Liver (tissue), 9 donors: ENCODE results near the gene FAM83C. TPM values are rescaled to one million over a fixed set of nuclear protein-coding genes. Genes with fewer than 3 reads are reported as not detected.

Experiments
- DNase-seq: peaks from one replicate; pipeline ENCODE4 v3.0.0-alpha.2; 2017; ENCODE audit warnings: low spot score
- H3K27ac ChIP-seq, 2 donors: one replicate each; pipeline ENCODE4 v1.7.0; 2013; ENCODE audit warnings: inconsistent platforms in 2 of 2, low read length in 2 of 2, control low read depth in 1 of 2, low read depth in 1 of 2, mild to moderate bottlenecking in 1 of 2
- H3K27me3 ChIP-seq, 4 donors: one replicate each; pipeline versions ENCODE4 v1.6.1 to v1.7.0; 2013; ENCODE audit warnings: low read length in 3 of 4, inconsistent platforms in 1 of 4, mild to moderate bottlenecking in 1 of 4, moderate library complexity in 1 of 4; ENCODE audit not compliant: control insufficient read depth in 4 of 4, insufficient read depth in 4 of 4
- H3K36me3 ChIP-seq, 4 donors: one replicate each; pipeline versions ENCODE4 v1.6.1 to v1.7.0; 2013; ENCODE audit warnings: low read length in 3 of 4, mild to moderate bottlenecking in 3 of 4, low read depth in 1 of 4, moderate library complexity in 1 of 4; ENCODE audit not compliant: control insufficient read depth in 4 of 4, insufficient read depth in 3 of 4
- H3K4me1 ChIP-seq, 4 donors: one replicate each; pipeline versions ENCODE4 v1.6.1 to v1.7.0; 2013; ENCODE audit warnings: low read length in 3 of 4, mild to moderate bottlenecking in 3 of 4, moderate library complexity in 1 of 4; ENCODE audit not compliant: control insufficient read depth in 4 of 4, insufficient read depth in 4 of 4
- H3K4me3 ChIP-seq, 3 donors: one replicate each; pipeline versions ENCODE4 v1.6.1 to v1.7.0; 2013; ENCODE audit warnings: low read length in 3 of 3, control low read depth in 1 of 3, low read depth in 1 of 3, mild to moderate bottlenecking in 1 of 3
- H3K9ac ChIP-seq, 2 donors: one replicate each; pipeline ENCODE4 v1.7.0; 2013; ENCODE audit warnings: low read length in 2 of 2, mild to moderate bottlenecking in 2 of 2, moderate library complexity in 2 of 2, control low read depth in 1 of 2, low read depth in 1 of 2
- H3K9me3 ChIP-seq, 4 donors: one replicate each; pipeline versions ENCODE4 v1.6.1 to v1.7.0; 2013; ENCODE audit warnings: low read length in 3 of 4; ENCODE audit not compliant: control insufficient read depth in 4 of 4
- ATF3 ChIP-seq: IDR thresholded peaks from 2 replicates; pipeline ENCODE4 v1.6.1; 2016; ENCODE audit warnings: antibody characterized with exemption
- EGR1 ChIP-seq, 2 donors: IDR thresholded peaks; 2 replicates each; pipeline ENCODE4 v1.6.1; 2016 to 2018; ENCODE audit warnings: antibody characterized with exemption in 2 of 2, low read depth in 2 of 2
- FOXA1 ChIP-seq: IDR thresholded peaks from 2 replicates; pipeline ENCODE4 v1.6.1; 2016; ENCODE audit warnings: antibody characterized with exemption
- FOXA2 ChIP-seq: IDR thresholded peaks from 2 replicates; pipeline ENCODE4 v1.6.1; 2016; ENCODE audit warnings: antibody characterized with exemption
- GABPA ChIP-seq, 2 donors: IDR thresholded peaks in 1 of 2; conservative IDR thresholded peaks in 1 of 2; 2 replicates each; pipeline ENCODE4 v1.6.1; 2016; ENCODE audit warnings: antibody characterized with exemption in 2 of 2, mild to moderate bottlenecking in 1 of 2, moderate library complexity in 1 of 2
- HNF4A ChIP-seq, 2 donors: conservative IDR thresholded peaks; 2 replicates each; pipeline ENCODE4 v1.6.1; 2016; ENCODE audit warnings: antibody characterized with exemption in 2 of 2, mild to moderate bottlenecking in 2 of 2
- HNF4G ChIP-seq: IDR thresholded peaks from 2 replicates; pipeline ENCODE4 v1.6.1; 2016; ENCODE audit warnings: antibody characterized with exemption
- JUND ChIP-seq, 2 donors: IDR thresholded peaks; 2 replicates each; pipeline ENCODE4 v1.6.1; 2016; ENCODE audit warnings: antibody characterized with exemption in 2 of 2
- MAX ChIP-seq: IDR thresholded peaks from 2 replicates; pipeline ENCODE4 v1.6.1; 2016; ENCODE audit warnings: antibody characterized with exemption
- NR2F2 ChIP-seq: IDR thresholded peaks from 2 replicates; pipeline ENCODE4 v1.6.1; 2016; ENCODE audit warnings: antibody characterized with exemption
- RAD21 ChIP-seq, 2 donors: IDR thresholded peaks; 2 replicates each; pipeline ENCODE4 v1.6.1; 2016; ENCODE audit warnings: antibody characterized with exemption in 2 of 2, mild to moderate bottlenecking in 2 of 2
- REST ChIP-seq: IDR thresholded peaks from 2 replicates; pipeline ENCODE4 v1.6.1; 2016; ENCODE audit warnings: antibody characterized with exemption, mild to moderate bottlenecking
- RXRA ChIP-seq, 2 donors: IDR thresholded peaks; 2 replicates each; pipeline ENCODE4 v1.6.1; 2017 to 2018; ENCODE audit warnings: antibody characterized with exemption in 2 of 2, mild to moderate bottlenecking in 1 of 2
- SP1 ChIP-seq: IDR thresholded peaks from 2 replicates; pipeline ENCODE4 v1.6.1; 2018; ENCODE audit warnings: antibody characterized with exemption, mild to moderate bottlenecking
- TAF1 ChIP-seq: conservative IDR thresholded peaks from 2 replicates; pipeline ENCODE4 v1.6.1; 2016; ENCODE audit warnings: antibody characterized with exemption, mild to moderate bottlenecking
- YY1 ChIP-seq: IDR thresholded peaks from 2 replicates; pipeline ENCODE4 v1.6.1; 2016; ENCODE audit warnings: antibody characterized with exemption, mild to moderate bottlenecking
- ZBTB33 ChIP-seq: IDR thresholded peaks from 2 replicates; pipeline ENCODE4 v1.6.1; 2016; ENCODE audit warnings: antibody characterized with exemption
- WGBS: extraction: QIAGEN DNeasy Blood & Tissue Kit; methylation state at CpG from one replicate; pipeline ENCODE4 v1.1.7; 2013; 5-methylcytosine and 5-hydroxymethylcytosine counted together
- polyA plus RNA-seq, 2 donors: library from polyadenylated mRNA; stranded (reverse) in 1 of 2; unstranded in 1 of 2; fragments of 200-250 nt in 1 of 2; fragments of >200 nt in 1 of 2; fragmentation: Nextera tagmentation in 1 of 2; extraction: Ambion mirVana in 1 of 2; gene quantifications; one replicate each; pipeline versions ENCODE4 v1.2.1 to v1.2.3, GENCODE V29; 2013 to 2015
- total RNA-seq, 2 donors: library from RNA; depleted of rRNA; stranded (reverse); fragments of >200 nt; gene quantifications; one replicate each; pipeline ENCODE4 v1.2.3, GENCODE V29; 2014
- donor health status: healthy.
- donor health status: healthy.
- donor health status: healthy.
- donor health status: healthy.
- donor health status: healthy.

FAM83C gene
- total and polyA plus RNA-seq, 4 donors, result 0.05 TPM; not detected in 3

- Histone ChIP-seq H3K36me3 (peaks cover 0 to 4% (median under 1%) of the 10 kb centered on the region in 4 donors), H3K9me3 (peaks cover 0 to 2% (median 0%) of the 10 kb centered on the region in 4 donors), H3K27me3 (no peaks in the 10 kb centered on the region), H3K4me1 (peaks cover 4 to 32% (median 15%) of the 10 kb centered on the region in 4 donors), H3K4me3 (no peak overlapping the region), H3K9ac (no peak overlapping the region), H3K27ac (no peak overlapping the region)
- no peak for TF ChIP-seq REST
- no peak for TF ChIP-seq RAD21 (IDR thresholded peaks at IDR 0.05)
- no peak for TF ChIP-seq FOXA2
- TF ChIP-seq NR2F2, result no peak
- TF ChIP-seq ZBTB33, result no peak
- no peak for TF ChIP-seq RXRA (IDR thresholded peaks at IDR 0.05)
- no peak for TF ChIP-seq ATF3
- no peak for TF ChIP-seq EGR1 (IDR thresholded peaks at IDR 0.05; ENCODE audit: low read depth in 2 of 2)
- TF ChIP-seq MAX, result no peak
- no peak for TF ChIP-seq SP1
- no peak for TF ChIP-seq GABPA (IDR thresholded peaks at IDR 0.05 in 1 of 2, conservative IDR thresholded peaks at IDR 0.05 in 1 of 2)
- no peak for TF ChIP-seq JUND (IDR thresholded peaks at IDR 0.05)
- TF ChIP-seq HNF4A (conservative IDR thresholded peaks at IDR 0.05), result no peak
- no peak for TF ChIP-seq HNF4G
- TF ChIP-seq TAF1, result no peak
- TF ChIP-seq YY1, result no peak
- TF ChIP-seq FOXA1, result no peak
- 89% methylated on average over 4 of the region's 4 CpGs for WGBS
- no peak for DNase-seq
Observed at GRCh38 chr20:35341366-35342028, 49.3 kb upstream of the FAM83C start.

- Histone ChIP-seq H3K4me1 (peaks cover 4 to 28% (median 15%) of the 10 kb centered on the region in 4 donors), H3K9me3 (no peaks in the 10 kb centered on the region), H3K36me3 (no peaks in the 10 kb centered on the region), H3K9ac (no peak overlapping the region), H3K27ac (no peak overlapping the region), H3K4me3 (no peak overlapping the region), H3K27me3 (no peaks in the 10 kb centered on the region)
- 95% methylated on average over 2 of the region's 2 CpGs for WGBS
- no peak for DNase-seq
- TF ChIP-seq FOXA2 (no peak), ZBTB33 (no peak), YY1 (no peak), ATF3 (no peak), EGR1 (IDR thresholded peaks at IDR 0.05; ENCODE audit: low read depth in 2 of 2) (no peak), JUND (IDR thresholded peaks at IDR 0.05) (no peak), REST (no peak), HNF4A (conservative IDR thresholded peaks at IDR 0.05) (no peak), SP1 (no peak), NR2F2 (no peak), RXRA (IDR thresholded peaks at IDR 0.05) (no peak), FOXA1 (no peak), RAD21 (IDR thresholded peaks at IDR 0.05) (no peak), HNF4G (no peak), GABPA (IDR thresholded peaks at IDR 0.05 in 1 of 2, conservative IDR thresholded peaks at IDR 0.05 in 1 of 2) (no peak), MAX (no peak)
Observed at GRCh38 chr20:35340436-35340835, 48.2 kb upstream of the FAM83C start.
